ENCODE results near the gene DOCK3.
"Not testable (repeated sequence)": the region's sequence is repeated elsewhere in the genome, so short reads cannot be mapped to it uniquely, and the experiment has no call there.

The DOCK3 gene

GRCh38 chr3:50657407-50657806 is 17.3 kb upstream of the DOCK3 start:
- FAIRE-seq (no peak), DNase-seq (ENCODE audit: insufficient read length, low spot score) (no peak)
- TF ChIP-seq TAF1 (IDR thresholded peaks at IDR 0.05; ENCODE audit: low read depth, low read length) (no peak), POLR2A (IDR thresholded peaks at IDR 0.05; ENCODE audit: low read depth, low read length) (no peak)

DNA sequence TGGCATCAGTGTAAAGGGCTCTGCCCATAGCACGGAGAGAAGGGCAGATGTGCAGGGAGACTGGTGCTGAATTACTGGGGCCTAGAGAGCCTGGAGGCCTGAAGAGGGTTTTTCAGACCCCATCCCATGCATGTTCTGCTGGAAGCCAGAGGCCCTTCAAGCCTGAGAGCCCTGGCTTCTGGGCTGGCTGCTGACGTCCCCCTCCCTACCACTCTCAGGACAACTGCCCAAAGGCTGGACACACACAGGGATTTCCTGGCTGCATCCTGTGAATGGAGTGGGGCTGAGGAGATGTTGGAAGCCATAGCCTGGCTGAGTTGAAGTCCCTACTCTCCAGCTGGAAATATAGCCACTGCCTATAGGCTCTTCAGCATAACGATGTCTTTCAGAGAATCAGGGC is 16.9 kb upstream of the DOCK3 start:
- FAIRE-seq (no peak), DNase-seq (ENCODE audit: insufficient read length, low spot score) (no peak)
- TF ChIP-seq PAX5 (IDR thresholded peaks at IDR 0.05; ENCODE audit: insufficient read depth, low read length, severe bottlenecking) (no peak), POLR2A (IDR thresholded peaks at IDR 0.05; ENCODE audit: low read depth, low read length) (no peak), POLR2AphosphoS5 (IDR thresholded peaks at IDR 0.05; ENCODE audit: low read depth, low read length) (no peak), POU2F2 (IDR thresholded peaks at IDR 0.05; ENCODE audit: low read depth, low read length) (no peak), TAF1 (IDR thresholded peaks at IDR 0.05; ENCODE audit: low read depth, low read length) (no peak), SPI1 (IDR thresholded peaks at IDR 0.05; ENCODE audit: low read depth, low read length) (no peak)

GRCh38 chr3:50658416-50658815 is 16.3 kb upstream of the DOCK3 start:
- TF ChIP-seq SPI1 (IDR thresholded peaks at IDR 0.05; ENCODE audit: low read depth, low read length) (no peak), POLR2A (IDR thresholded peaks at IDR 0.05; ENCODE audit: low read depth, low read length) (no peak), POU2F2 (IDR thresholded peaks at IDR 0.05; ENCODE audit: low read depth, low read length) (no peak), TAF1 (IDR thresholded peaks at IDR 0.05; ENCODE audit: low read depth, low read length) (no peak), PAX5 (IDR thresholded peaks at IDR 0.05; ENCODE audit: insufficient read depth, low read length, severe bottlenecking) (no peak), POLR2AphosphoS5 (IDR thresholded peaks at IDR 0.05; ENCODE audit: low read depth, low read length) (no peak)
- no peak for FAIRE-seq
- DNase-seq (ENCODE audit: insufficient read length, low spot score): no peak

GRCh38 chr3:50658831-50659230 is 15.9 kb upstream of the DOCK3 start:
- TF ChIP-seq POU2F2 (IDR thresholded peaks at IDR 0.05; ENCODE audit: low read depth, low read length): no peak
- no peak for TF ChIP-seq PAX5 (IDR thresholded peaks at IDR 0.05; ENCODE audit: insufficient read depth, low read length, severe bottlenecking)
- no peak for TF ChIP-seq POLR2AphosphoS5 (IDR thresholded peaks at IDR 0.05; ENCODE audit: low read depth, low read length)
- no peak for TF ChIP-seq TAF1 (IDR thresholded peaks at IDR 0.05; ENCODE audit: low read depth, low read length)
- TF ChIP-seq SPI1 (IDR thresholded peaks at IDR 0.05; ENCODE audit: low read depth, low read length): no peak
- TF ChIP-seq POLR2A (IDR thresholded peaks at IDR 0.05; ENCODE audit: low read depth, low read length): no peak
- DNase-seq (ENCODE audit: insufficient read length, low spot score): no peak
- FAIRE-seq: no peak

GRCh38 chr3:50660386-50660785 is 14.3 kb upstream of the DOCK3 start:
- no peak for TF ChIP-seq PAX5 (IDR thresholded peaks at IDR 0.05; ENCODE audit: insufficient read depth, low read length, severe bottlenecking)
- no peak for TF ChIP-seq SPI1 (IDR thresholded peaks at IDR 0.05; ENCODE audit: low read depth, low read length)
- no peak for TF ChIP-seq POLR2AphosphoS5 (IDR thresholded peaks at IDR 0.05; ENCODE audit: low read depth, low read length)
- no peak for TF ChIP-seq TAF1 (IDR thresholded peaks at IDR 0.05; ENCODE audit: low read depth, low read length)
- no peak for TF ChIP-seq POLR2A (IDR thresholded peaks at IDR 0.05; ENCODE audit: low read depth, low read length)
- no peak for TF ChIP-seq POU2F2 (IDR thresholded peaks at IDR 0.05; ENCODE audit: low read depth, low read length)
- DNase-seq (ENCODE audit: insufficient read length, low spot score): no peak
- FAIRE-seq: no peak

- TF ChIP-seq SPI1 (IDR thresholded peaks at IDR 0.05; ENCODE audit: low read depth, low read length): no peak
- TF ChIP-seq PAX5 (IDR thresholded peaks at IDR 0.05; ENCODE audit: insufficient read depth, low read length, severe bottlenecking): no peak
- no peak for TF ChIP-seq POLR2AphosphoS5 (IDR thresholded peaks at IDR 0.05; ENCODE audit: low read depth, low read length)
- no peak for TF ChIP-seq POU2F2 (IDR thresholded peaks at IDR 0.05; ENCODE audit: low read depth, low read length)
- no peak for TF ChIP-seq POLR2A (IDR thresholded peaks at IDR 0.05; ENCODE audit: low read depth, low read length)
- no peak for TF ChIP-seq TAF1 (IDR thresholded peaks at IDR 0.05; ENCODE audit: low read depth, low read length)
- FAIRE-seq (no peak), DNase-seq (ENCODE audit: insufficient read length, low spot score) (no peak)
Observed at GRCh38 chr3:50661321-50661837, 13.3 kb upstream of the DOCK3 start.

GRCh38 chr3:50662408-50662807 is 12.3 kb upstream of the DOCK3 start:
- DNase-seq (ENCODE audit: insufficient read length, low spot score) (no peak), FAIRE-seq (no peak)
- TF ChIP-seq POLR2A (IDR thresholded peaks at IDR 0.05; ENCODE audit: low read depth, low read length): no peak

- FAIRE-seq (no peak), DNase-seq (ENCODE audit: insufficient read length, low spot score) (no peak)
- TF ChIP-seq SPI1 (IDR thresholded peaks at IDR 0.05; ENCODE audit: low read depth, low read length): peak; percentile 47; the same call in 1 of the 2 replicates
- TF ChIP-seq TAF1 (IDR thresholded peaks at IDR 0.05; ENCODE audit: low read depth, low read length): no peak
Observed at GRCh38 chr3:50665081-50665840, 9.5 kb upstream of the DOCK3 start.

DNA sequence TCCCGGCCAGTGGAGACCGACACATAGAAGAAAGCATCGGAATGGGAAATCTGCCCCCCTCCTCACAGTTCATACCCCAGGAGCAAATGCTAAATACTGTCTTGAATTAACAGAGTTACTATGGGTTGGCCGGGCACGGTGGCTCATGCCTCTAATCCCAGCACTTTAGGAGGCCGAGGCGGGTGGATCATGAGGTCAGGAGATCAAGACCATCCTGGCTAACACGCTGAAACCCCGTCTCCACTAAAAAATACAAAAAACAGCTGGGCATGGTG is 8.9 kb upstream of the DOCK3 start:
- DNase-seq (ENCODE audit: insufficient read length, low spot score); FAIRE-seq: not testable (repeated sequence)

- DNase-seq (ENCODE audit: insufficient read length, low spot score): no peak
- FAIRE-seq: no peak
- TF ChIP-seq PAX5 (IDR thresholded peaks at IDR 0.05; ENCODE audit: insufficient read depth, low read length, severe bottlenecking) (no peak), TAF1 (IDR thresholded peaks at IDR 0.05; ENCODE audit: low read depth, low read length) (no peak), POLR2AphosphoS5 (IDR thresholded peaks at IDR 0.05; ENCODE audit: low read depth, low read length) (no peak), POU2F2 (IDR thresholded peaks at IDR 0.05; ENCODE audit: low read depth, low read length) (no peak), POLR2A (IDR thresholded peaks at IDR 0.05; ENCODE audit: low read depth, low read length) (no peak), SPI1 (IDR thresholded peaks at IDR 0.05; ENCODE audit: low read depth, low read length) (no peak)
Observed at GRCh38 chr3:50666837-50667236, 7.9 kb upstream of the DOCK3 start.

- TF ChIP-seq SPI1 (IDR thresholded peaks at IDR 0.05; ENCODE audit: low read depth, low read length) (no peak), POU2F2 (IDR thresholded peaks at IDR 0.05; ENCODE audit: low read depth, low read length) (no peak), POLR2AphosphoS5 (IDR thresholded peaks at IDR 0.05; ENCODE audit: low read depth, low read length) (no peak), POLR2A (IDR thresholded peaks at IDR 0.05; ENCODE audit: low read depth, low read length) (no peak), TAF1 (IDR thresholded peaks at IDR 0.05; ENCODE audit: low read depth, low read length) (no peak), PAX5 (IDR thresholded peaks at IDR 0.05; ENCODE audit: insufficient read depth, low read length, severe bottlenecking) (no peak)
- DNase-seq (ENCODE audit: insufficient read length, low spot score) (no peak), FAIRE-seq (no peak)
Observed at GRCh38 chr3:50671331-50671730, 3.4 kb upstream of the DOCK3 start.

Data from GM12891 (cell line).